ENCODE results near the gene P4HA2. TPM values are rescaled to one million over a fixed set of nuclear protein-coding genes. Genes with fewer than 3 reads are reported as not detected.

Gene P4HA2
- total and polyA plus RNA-seq, 2 of the 13 experiments (the other 11 are each of a cell fraction or from before 2014, with no cell fraction given): 37.7 to 126 TPM

GRCh38 chr5:132181011-132181629 lies 46.5 kb downstream of the P4HA2 start:
- FAIRE-seq: no peak
- 68% methylated on average over 16 of the region's 20 CpGs for WGBS (ENCODE audit: low lambda C conversion rate)
- Histone ChIP-seq H3K4me1 (ENCODE audit: insufficient read depth, low read length) (peaks cover 18% of the 10 kb centered on the region; the same call in 1 of the 2 replicates), H3K9ac (ENCODE audit: insufficient read depth, low read depth, low read length) (no peak overlapping the region), H3K27me3 (ENCODE audit: control insufficient read depth in 1 of 2, insufficient read depth in 2 of 2, low read length in 2 of 2) (no peaks in the 10 kb centered on the region), H3K36me3 (replicated peaks in 1 of 2; ENCODE audit: control insufficient read depth in 1 of 2, insufficient read depth in 2 of 2, low read length in 2 of 2) (no peaks in the 10 kb centered on the region), H3K27ac (ENCODE audit: extremely low read length, insufficient read depth, low read length) (no peak overlapping the region), H2AFZ (ENCODE audit: low read length) (no peak overlapping the region), H4K20me1 (ENCODE audit: insufficient read depth, low read length) (no peaks in the 10 kb centered on the region), H3K79me2 (ENCODE audit: insufficient read depth, low read length) (no peaks in the 10 kb centered on the region), H3K9me3 (ENCODE audit: low read length) (no peaks in the 10 kb centered on the region), H3K4me3 (replicated peaks in 1 of 3; ENCODE audit: insufficient read depth in 1 of 3, low read depth in 2 of 3, low read length in 3 of 3) (no peak overlapping the region), H3K4me2 (ENCODE audit: low read depth, low read length) (peak overlapping the region; percentile 36; the same call in 1 of the 2 replicates)
- CTCF ChIA-PET (ENCODE audit: low intra/inter-chr PET ratio, low total read pairs): no interaction called here
- no peak for DNase-seq (ENCODE audit: low spot score)
- no TSS peak for BruUV-seq (replicated peaks)
- POLR2A ChIA-PET: no interaction called here
- in situ Hi-C loops (cut with HindIII; ENCODE audit: extremely low pct_ligation_motif_present, low pct_unique_long_range_greater_than_20kb) (no loop called here), intact Hi-C loops (cut with micrococcal nuclease; ENCODE audit: unreplicated experiment) (no loop called here)
- peak; percentile 66 for ATAC-seq
- TF ChIP-seq FOXK1 (CRISPR knock-in tag; IDR thresholded peaks at IDR 0.05; ENCODE audit: borderline replicate concordance, low read depth) (no peak), ZNF687 (CRISPR knock-in tag; IDR thresholded peaks at IDR 0.05) (peak; percentile 10; the same call in 1 of the 2 replicates), POGZ (CRISPR knock-in tag; IDR thresholded peaks at IDR 0.05) (no peak), NFIB (CRISPR knock-in tag; IDR thresholded peaks at IDR 0.05; ENCODE audit: borderline replicate concordance) (no peak), ZNF432 (CRISPR knock-in tag; IDR thresholded peaks at IDR 0.05; ENCODE audit: borderline replicate concordance) (no peak), NR2C2 (CRISPR knock-in tag; IDR thresholded peaks at IDR 0.05; ENCODE audit: borderline replicate concordance) (peak; percentile 89), ZBTB7A (CRISPR knock-in tag; IDR thresholded peaks at IDR 0.05) (no peak), TFDP2 (CRISPR knock-in tag; IDR thresholded peaks at IDR 0.05) (no peak), NFE2L2 (IDR thresholded peaks at IDR 0.05; ENCODE audit: low read length) (no peak), ZNF792 (CRISPR knock-in tag; IDR thresholded peaks at IDR 0.05) (no peak), TBP (CRISPR knock-in tag; IDR thresholded peaks at IDR 0.05) (no peak), GABPB1 (CRISPR knock-in tag; IDR thresholded peaks at IDR 0.05) (peak; percentile 48; the same call in 1 of the 2 replicates), GABPA (IDR thresholded peaks at IDR 0.05; ENCODE audit: low read depth, low read length) (no peak), GABPA (CRISPR knock-in tag; IDR thresholded peaks at IDR 0.05; ENCODE audit: low read depth) (peak; percentile 19; the same call in 1 of the 2 replicates), NFAT5 (CRISPR knock-in tag; IDR thresholded peaks at IDR 0.05) (no peak)
